ENCODE results near the gene ARMCX1.
"Not testable (repeated sequence)": the region's sequence is repeated elsewhere in the genome, so short reads cannot be mapped to it uniquely, and the experiment has no call there.

ARMCX1 gene

DNA sequence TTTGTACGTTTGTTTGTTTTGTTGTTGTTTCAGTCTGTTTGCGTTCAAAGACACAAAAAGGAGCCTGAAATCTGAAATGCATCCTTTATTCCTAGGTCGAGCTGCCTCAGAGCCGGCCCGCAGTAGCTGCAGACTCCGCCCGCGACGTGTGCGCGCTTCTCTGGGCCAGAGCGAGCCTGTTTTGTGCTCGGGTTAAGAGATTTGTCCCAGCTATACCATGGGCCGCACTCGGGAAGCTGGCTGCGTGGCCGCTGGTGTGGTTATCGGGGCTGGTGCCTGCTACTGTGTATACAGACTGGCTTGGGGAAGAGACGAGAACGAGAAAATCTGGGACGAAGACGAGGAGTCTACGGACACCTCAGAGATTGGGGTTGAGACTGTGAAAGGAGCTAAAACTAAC, 2.4 kb downstream of the ARMCX1 start:
- WGBS = 98% methylated on average over 23 of the region's 23 CpGs
- H3K4me1 ChIP-seq (ENCODE audit: control insufficient read depth, insufficient read depth, low read depth, low read length) = peaks cover 4% of the 10 kb centered on the region

DNA sequence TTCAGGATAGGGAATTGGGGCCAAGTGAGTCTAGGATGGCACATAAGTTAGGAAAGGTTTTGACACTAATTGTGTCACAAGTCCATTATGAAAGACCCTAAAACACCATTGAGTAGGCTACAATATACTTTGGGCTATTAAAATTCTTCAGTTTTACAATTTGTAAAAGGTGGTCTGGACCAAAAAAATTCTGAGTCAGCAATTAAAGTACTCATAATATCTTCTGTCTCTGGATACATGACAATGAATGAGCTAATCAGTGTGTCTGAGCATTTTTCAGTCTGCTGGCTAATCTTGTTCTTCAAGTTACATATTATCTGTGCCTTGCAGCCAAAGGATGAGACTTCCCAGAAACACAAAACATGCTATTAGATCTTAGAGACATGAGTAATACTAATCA, 14.3 kb downstream of the ARMCX1 start:
- Histone ChIP-seq H2BK15ac (ENCODE audit: low read depth, poor library complexity, severe bottlenecking) (no peak overlapping the region), H2AFZ (ENCODE audit: low read depth, low read length) (no peak overlapping the region), H4K91ac (ENCODE audit: low read length) (no peak overlapping the region), H2BK5ac (ENCODE audit: low read depth, low read length, poor library complexity, severe bottlenecking) (no peak overlapping the region), H4K8ac (ENCODE audit: low read length) (no peak overlapping the region), H3K9me3 (ENCODE audit: control insufficient read depth, low read length) (no peaks in the 10 kb centered on the region), H2BK120ac (ENCODE audit: low read depth, low read length) (no peak overlapping the region), H3K4ac (ENCODE audit: low read depth in 1 of 2, low read length in 2 of 2) (no peak overlapping the region), H3K23ac (ENCODE audit: low read length in 2 of 2) (no peak overlapping the region), H3K9ac (ENCODE audit: low read length) (no peak overlapping the region), H3K4me1 (ENCODE audit: control insufficient read depth, insufficient read depth, low read depth, low read length) (no peaks in the 10 kb centered on the region), H3K79me1 (replicated peaks; ENCODE audit: low read length, poor library complexity, severe bottlenecking) (no peaks in the 10 kb centered on the region), H3K4me3 (ENCODE audit: insufficient read depth in 1 of 2, low read depth in 1 of 2, low read length in 2 of 2) (no peak overlapping the region), H3K4me2 (ENCODE audit: low read length, poor library complexity, severe bottlenecking) (no peak overlapping the region), H2AK5ac (ENCODE audit: low read length, severe bottlenecking) (no peak overlapping the region), H2BK12ac (ENCODE audit: low read length in 2 of 2) (no peak overlapping the region), H3K36me3 (ENCODE audit: control insufficient read depth in 1 of 2, insufficient read depth in 2 of 2, low read depth in 1 of 2, low read length in 2 of 2) (no peaks in the 10 kb centered on the region), H3K27ac (ENCODE audit: low read length, poor library complexity, severe bottlenecking) (no peak overlapping the region), H3K18ac (ENCODE audit: low read depth in 1 of 2, low read length in 2 of 2) (no peak overlapping the region), H3K27me3 (ENCODE audit: control insufficient read depth in 1 of 2, insufficient read depth in 1 of 2, low read length in 2 of 2) (no peaks in the 10 kb centered on the region), H3K14ac (ENCODE audit: low read length in 2 of 2) (no peak overlapping the region)
- DNase-seq = no peak

More for the DNA sequence above, 2.4 kb downstream of the ARMCX1 start:
- Histone ChIP-seq H3K4ac (ENCODE audit: low read depth in 1 of 2, low read length in 2 of 2) (no peak overlapping the region), H3K79me1 (replicated peaks; ENCODE audit: low read length, poor library complexity, severe bottlenecking) (no peaks in the 10 kb centered on the region), H2BK5ac (ENCODE audit: low read depth, low read length, poor library complexity, severe bottlenecking) (no peak overlapping the region), H2BK12ac (ENCODE audit: low read length in 2 of 2) (no peak overlapping the region), H3K18ac (ENCODE audit: low read depth in 1 of 2, low read length in 2 of 2) (no peak overlapping the region), H2AFZ (ENCODE audit: low read depth, low read length) (no peak overlapping the region), H3K9me3 (ENCODE audit: control insufficient read depth, low read length) (no peaks in the 10 kb centered on the region), H3K4me3 (ENCODE audit: insufficient read depth in 1 of 2, low read depth in 1 of 2, low read length in 2 of 2) (peak overlapping the region in 1 of 2 experiments; percentile 87), H4K91ac (ENCODE audit: low read length) (no peak overlapping the region), H3K23ac (ENCODE audit: low read length in 2 of 2) (no peak overlapping the region), H4K8ac (ENCODE audit: low read length) (no peak overlapping the region), H3K27me3 (ENCODE audit: control insufficient read depth in 1 of 2, insufficient read depth in 1 of 2, low read length in 2 of 2) (no peaks in the 10 kb centered on the region), H2BK120ac (ENCODE audit: low read depth, low read length) (no peak overlapping the region), H2BK15ac (ENCODE audit: low read depth, poor library complexity, severe bottlenecking) (no peak overlapping the region), H3K4me2 (ENCODE audit: low read length, poor library complexity, severe bottlenecking) (no peak overlapping the region), H3K36me3 (ENCODE audit: control insufficient read depth in 1 of 2, insufficient read depth in 2 of 2, low read depth in 1 of 2, low read length in 2 of 2) (peaks cover 7 to 26% of the 10 kb centered on the region in 2 experiments), H3K14ac (ENCODE audit: low read length in 2 of 2) (no peak overlapping the region), H2AK5ac (ENCODE audit: low read length, severe bottlenecking) (no peak overlapping the region), H3K27ac (ENCODE audit: low read length, poor library complexity, severe bottlenecking) (no peak overlapping the region), H3K9ac (ENCODE audit: low read length) (no peak overlapping the region)
- DNase-seq = no peak

DNA sequence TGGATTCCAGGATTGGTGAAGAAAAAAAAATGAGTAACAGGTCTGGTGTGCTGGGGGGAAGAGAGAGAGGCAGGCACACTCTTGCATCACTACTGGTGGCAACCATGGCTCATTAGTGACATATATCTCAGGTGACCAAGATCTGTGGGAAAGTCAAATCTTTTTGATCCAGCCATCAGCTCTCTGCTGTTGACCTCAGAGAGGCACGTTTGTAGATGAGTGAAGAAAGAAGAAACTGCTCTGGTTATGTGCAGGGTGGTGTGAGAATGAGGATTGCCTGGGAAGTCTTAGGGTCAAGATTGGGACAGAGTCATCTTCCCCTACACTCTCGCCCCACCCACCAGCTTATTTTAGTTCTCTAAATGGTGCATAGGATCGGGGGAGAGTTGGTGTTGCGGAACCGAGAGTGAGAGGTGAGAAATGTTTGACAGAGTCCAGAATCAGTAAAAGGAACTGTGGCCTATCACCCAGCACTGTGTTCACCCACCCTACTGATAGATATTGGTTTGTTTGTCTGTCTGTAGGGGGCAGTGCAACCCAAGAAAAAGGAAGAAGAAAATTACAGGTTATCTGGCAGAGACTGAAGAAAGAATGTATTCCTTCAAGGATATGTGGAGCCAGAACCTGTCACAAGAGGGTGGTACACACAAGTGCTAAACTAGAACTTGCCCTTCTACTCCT, 45.5 kb downstream of the ARMCX1 start:
- H2BK120ac ChIP-seq (ENCODE audit: low read depth, low read length) = no peak overlapping the region
- H3K4me1 ChIP-seq (ENCODE audit: control insufficient read depth, insufficient read depth, low read depth, low read length) = no peaks in the 10 kb centered on the region
- no peak overlapping the region for H3K4me2 ChIP-seq (ENCODE audit: low read length, poor library complexity, severe bottlenecking)
- no peak overlapping the region for H4K8ac ChIP-seq (ENCODE audit: low read length)
- H3K4ac ChIP-seq (ENCODE audit: low read depth in 1 of 2, low read length in 2 of 2) = no peak overlapping the region
- no peak overlapping the region for H3K4me3 ChIP-seq (ENCODE audit: insufficient read depth in 1 of 2, low read depth in 1 of 2, low read length in 2 of 2)
- no peak overlapping the region for H3K27ac ChIP-seq (ENCODE audit: low read length, poor library complexity, severe bottlenecking)
- no peak overlapping the region for H3K9ac ChIP-seq (ENCODE audit: low read length)
- no peak overlapping the region for H2BK12ac ChIP-seq (ENCODE audit: low read length in 2 of 2)
- H3K9me3 ChIP-seq (ENCODE audit: control insufficient read depth, low read length) = no peaks in the 10 kb centered on the region
- peak; percentile 75 for DNase-seq
- H2AK5ac ChIP-seq (ENCODE audit: low read length, severe bottlenecking) = no peak overlapping the region
- no peak overlapping the region for H2AFZ ChIP-seq (ENCODE audit: low read depth, low read length)
- no peaks in the 10 kb centered on the region for H3K79me1 ChIP-seq (replicated peaks; ENCODE audit: low read length, poor library complexity, severe bottlenecking)
- no peaks in the 10 kb centered on the region for H3K36me3 ChIP-seq (ENCODE audit: control insufficient read depth in 1 of 2, insufficient read depth in 2 of 2, low read depth in 1 of 2, low read length in 2 of 2)
- no peak overlapping the region for H3K14ac ChIP-seq (ENCODE audit: low read length in 2 of 2)
- no peak overlapping the region for H2BK5ac ChIP-seq (ENCODE audit: low read depth, low read length, poor library complexity, severe bottlenecking)
- no peak overlapping the region for H3K23ac ChIP-seq (ENCODE audit: low read length in 2 of 2)
- WGBS = 0% methylated on average over 1 of the region's 5 CpGs
- H3K18ac ChIP-seq (ENCODE audit: low read depth in 1 of 2, low read length in 2 of 2) = no peak overlapping the region
- H2BK15ac ChIP-seq (ENCODE audit: low read depth, poor library complexity, severe bottlenecking) = no peak overlapping the region
- H3K27me3 ChIP-seq (ENCODE audit: control insufficient read depth in 1 of 2, insufficient read depth in 1 of 2, low read length in 2 of 2) = peaks cover 0 to 44% of the 10 kb centered on the region in 2 experiments
- H4K91ac ChIP-seq (ENCODE audit: low read length) = no peak overlapping the region

DNA sequence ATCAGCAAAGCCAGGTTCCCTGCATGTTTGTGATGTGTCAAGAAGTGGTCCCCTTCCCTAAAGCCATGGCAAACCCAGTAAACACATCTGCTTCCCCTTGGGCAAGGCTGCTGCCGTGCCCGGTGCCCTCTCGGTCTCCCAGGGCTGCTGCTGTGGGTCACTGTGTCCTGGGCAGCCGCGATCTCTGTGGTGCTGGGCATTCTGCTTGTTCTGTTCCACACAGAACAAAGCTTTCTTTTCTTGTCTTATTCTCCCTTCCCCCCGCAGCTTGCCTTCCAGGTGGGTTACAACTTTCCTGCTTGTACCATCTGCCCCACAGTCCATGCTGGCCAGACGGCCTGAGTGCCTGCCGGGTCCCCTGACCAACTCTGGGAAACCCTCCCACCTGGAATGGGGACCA, 49.2 kb downstream of the ARMCX1 start:
- H3K27ac ChIP-seq (ENCODE audit: low read length, poor library complexity, severe bottlenecking); H2BK15ac ChIP-seq (ENCODE audit: low read depth, poor library complexity, severe bottlenecking); H3K9ac ChIP-seq (ENCODE audit: low read length); DNase-seq; H3K4me2 ChIP-seq (ENCODE audit: low read length, poor library complexity, severe bottlenecking); H2AK5ac ChIP-seq (ENCODE audit: low read length, severe bottlenecking); H3K18ac ChIP-seq (ENCODE audit: low read depth in 1 of 2, low read length in 2 of 2); H4K91ac ChIP-seq (ENCODE audit: low read length); H3K4ac ChIP-seq (ENCODE audit: low read depth in 1 of 2, low read length in 2 of 2); H3K36me3 ChIP-seq (ENCODE audit: control insufficient read depth in 1 of 2, insufficient read depth in 2 of 2, low read depth in 1 of 2, low read length in 2 of 2); H3K9me3 ChIP-seq (ENCODE audit: control insufficient read depth, low read length); H2BK120ac ChIP-seq (ENCODE audit: low read depth, low read length); H2BK12ac ChIP-seq (ENCODE audit: low read length in 2 of 2); H3K23ac ChIP-seq (ENCODE audit: low read length in 2 of 2); H4K8ac ChIP-seq (ENCODE audit: low read length); H2AFZ ChIP-seq (ENCODE audit: low read depth, low read length); H3K4me1 ChIP-seq (ENCODE audit: control insufficient read depth, insufficient read depth, low read depth, low read length); H3K14ac ChIP-seq (ENCODE audit: low read length in 2 of 2); H3K79me1 ChIP-seq (replicated peaks; ENCODE audit: low read length, poor library complexity, severe bottlenecking); H2BK5ac ChIP-seq (ENCODE audit: low read depth, low read length, poor library complexity, severe bottlenecking); H3K4me3 ChIP-seq (ENCODE audit: insufficient read depth in 1 of 2, low read depth in 1 of 2, low read length in 2 of 2): not testable (repeated sequence)
- peaks cover 0 to 23% of the 10 kb centered on the region in 2 experiments for H3K27me3 ChIP-seq (ENCODE audit: control insufficient read depth in 1 of 2, insufficient read depth in 1 of 2, low read length in 2 of 2)
- WGBS = no CpG with 5 or more reads among the region's 8 CpGs
